Transverse colon (tissue), 4 donors: ENCODE results near the gene DGAT2.

Experiments used
- CTCF ChIP-seq, 5 experiments: fragments of 200-600 bp in 3 of 5; fragments of 450-650 bp in 2 of 5; sonication (generic) in 3 of 5; IDR thresholded peaks; 1 replicate in 2 of 5; 2 replicates in 3 of 5; pipeline ENCODE4 v1.5.1; 2016 to 2017; ENCODE audit warnings: antibody characterized with exemption in 5 of 5, inconsistent platforms in 3 of 5, mild to moderate bottlenecking in 2 of 5, moderate library complexity in 1 of 5
- EP300 ChIP-seq: sonication (generic); formaldehyde crosslinking; IDR thresholded peaks from one replicate; pipeline ENCODE4 v1.6.1; 2017; ENCODE audit warnings: antibody characterized with exemption, low read depth
- POLR2A ChIP-seq: fragments of 450-650 bp; IDR thresholded peaks from one replicate; pipeline ENCODE4 v1.6.1; 2016; ENCODE audit warnings: antibody characterized with exemption, mild to moderate bottlenecking, moderate library complexity
- POLR2AphosphoS5 ChIP-seq, 3 donors: sonication (generic); formaldehyde crosslinking; IDR thresholded peaks; one replicate each; pipeline ENCODE4 v1.6.1; 2016; ENCODE audit warnings: antibody characterized with exemption in 3 of 3

GRCh38 chr11:75813622-75814039, 45.1 kb downstream of the DGAT2 start:
- TF ChIP-seq POLR2AphosphoS5 (IDR thresholded peaks at IDR 0.05): no peak
- no peak for TF ChIP-seq CTCF (IDR thresholded peaks at IDR 0.05)
- no peak for TF ChIP-seq POLR2A
- no peak for TF ChIP-seq EP300
